Measurements from ENCODE around the gene PLXDC1.

DNA sequence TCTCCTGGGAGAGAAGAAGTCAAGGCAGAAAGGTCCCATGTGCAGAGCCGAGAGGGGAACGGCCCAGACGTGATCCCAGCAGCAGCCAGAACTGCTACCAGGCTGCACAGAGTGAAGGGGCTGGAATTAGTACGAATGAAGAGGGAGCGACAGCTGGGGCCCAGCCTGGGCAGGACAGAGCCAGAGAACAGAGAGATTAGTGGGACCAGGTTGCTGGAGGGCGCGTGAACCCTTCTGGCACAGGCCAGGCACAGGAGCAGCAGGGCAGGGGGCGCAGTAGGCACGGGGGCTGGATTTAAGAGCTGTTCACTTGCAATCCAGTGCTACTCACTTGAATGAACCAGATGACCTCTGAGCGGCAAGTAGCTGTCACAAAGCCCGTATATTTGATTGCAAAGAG lies 66.9 kb downstream of the PLXDC1 start:
- TF ChIP-seq TAF1 (IDR thresholded peaks at IDR 0.05; ENCODE audit: borderline replicate concordance, insufficient read depth, low read length) (no peak), POLR2AphosphoS5 (IDR thresholded peaks at IDR 0.05; ENCODE audit: low read depth, low read length) (no peak), SIN3A (IDR thresholded peaks at IDR 0.05; ENCODE audit: borderline replicate concordance, insufficient read depth, low read length) (no peak), REST (IDR thresholded peaks at IDR 0.05; ENCODE audit: insufficient read depth in 1 of 2, low read depth in 2 of 2, low read length in 2 of 2) (no peak)
